T-helper 2 cell treated with Interferon-gamma antibody and Interleukin-4, amounts not matched to agents 5 μg/mL and 100 μg/mL, for 36 hours (primary cell): ENCODE measurements around the gene CRMP1.

Experiments
- DNase-seq: peaks from one replicate; pipeline ENCODE4 v3.0.0; 2021; ENCODE audit warnings: low spot score
- H3K27ac Mint-ChIP-seq: one replicate; pipeline ENCODE4 v1.8.0; 2021; ENCODE audit warnings: mild to moderate bottlenecking, mixed read lengths
- H3K27me3 Mint-ChIP-seq: one replicate; pipeline ENCODE4 v1.8.0; 2021; ENCODE audit warnings: low read depth, mixed read lengths
- H3K36me3 Mint-ChIP-seq: one replicate; pipeline ENCODE4 v1.8.0; 2021; ENCODE audit warnings: low read depth, mixed read lengths
- H3K4me1 Mint-ChIP-seq: one replicate; pipeline ENCODE4 v1.8.0; 2021; ENCODE audit warnings: low read depth, mixed read lengths
- H3K4me3 Mint-ChIP-seq: one replicate; pipeline ENCODE4 v1.8.0; 2022; ENCODE audit warnings: mild to moderate bottlenecking, moderate library complexity, mixed read lengths
- H3K9me3 Mint-ChIP-seq: one replicate; pipeline ENCODE4 v1.8.0; 2021; ENCODE audit warnings: mixed read lengths

CRMP1 gene

GRCh38 chr4:5925419-5926200, 32.7 kb upstream of the CRMP1 start:
- H3K36me3 Mint-ChIP-seq: no peaks in the 10 kb centered on the region
- no peaks in the 10 kb centered on the region for H3K4me1 Mint-ChIP-seq
- H3K27me3 Mint-ChIP-seq: peaks cover 2% of the 10 kb centered on the region
- H3K27ac Mint-ChIP-seq: no peak overlapping the region
- DNase-seq: no peak
- no peak overlapping the region for H3K4me3 Mint-ChIP-seq
- H3K9me3 Mint-ChIP-seq: no peaks in the 10 kb centered on the region

- no peak overlapping the region for H3K27ac Mint-ChIP-seq
- H3K4me3 Mint-ChIP-seq: no peak overlapping the region
- H3K4me1 Mint-ChIP-seq: no peaks in the 10 kb centered on the region
Observed at GRCh38 chr4:5924461-5925125, 31.7 kb upstream of the CRMP1 start.

GRCh38 chr4:5923376-5923775, 30.5 kb upstream of the CRMP1 start:
- Mint-ChIP-seq H3K4me3 (no peak overlapping the region), H3K9me3 (no peaks in the 10 kb centered on the region), H3K27ac (no peak overlapping the region), H3K4me1 (no peaks in the 10 kb centered on the region), H3K27me3 (no peaks in the 10 kb centered on the region), H3K36me3 (no peaks in the 10 kb centered on the region)
- no peak for DNase-seq

More at GRCh38 chr4:5924461-5925125, 31.7 kb upstream of the CRMP1 start:
- DNase-seq: no peak
- no peaks in the 10 kb centered on the region for H3K9me3 Mint-ChIP-seq
- peaks cover 2% of the 10 kb centered on the region for H3K27me3 Mint-ChIP-seq
- H3K36me3 Mint-ChIP-seq: no peaks in the 10 kb centered on the region

GRCh38 chr4:5922556-5922955, 29.7 kb upstream of the CRMP1 start:
- Mint-ChIP-seq H3K9me3 (no peaks in the 10 kb centered on the region), H3K27me3 (no peaks in the 10 kb centered on the region), H3K4me1 (no peaks in the 10 kb centered on the region), H3K36me3 (no peaks in the 10 kb centered on the region), H3K27ac (no peak overlapping the region), H3K4me3 (no peak overlapping the region)
- no peak for DNase-seq

GRCh38 chr4:5921981-5922380, 29.1 kb upstream of the CRMP1 start:
- Mint-ChIP-seq H3K27ac (no peak overlapping the region), H3K4me1 (no peaks in the 10 kb centered on the region), H3K4me3 (no peak overlapping the region), H3K9me3 (no peaks in the 10 kb centered on the region), H3K27me3 (no peaks in the 10 kb centered on the region), H3K36me3 (no peaks in the 10 kb centered on the region)
- no peak for DNase-seq

GRCh38 chr4:5921101-5921980, 28.5 kb upstream of the CRMP1 start:
- no peak overlapping the region for H3K27ac Mint-ChIP-seq
- H3K9me3 Mint-ChIP-seq: no peaks in the 10 kb centered on the region
- no peak overlapping the region for H3K4me3 Mint-ChIP-seq
- no peaks in the 10 kb centered on the region for H3K36me3 Mint-ChIP-seq
- H3K27me3 Mint-ChIP-seq: no peaks in the 10 kb centered on the region
- no peaks in the 10 kb centered on the region for H3K4me1 Mint-ChIP-seq
- DNase-seq: no peak

- no peak overlapping the region for H3K27ac Mint-ChIP-seq
- no peak for DNase-seq
- H3K27me3 Mint-ChIP-seq: no peaks in the 10 kb centered on the region
- H3K9me3 Mint-ChIP-seq: no peaks in the 10 kb centered on the region
- no peaks in the 10 kb centered on the region for H3K4me1 Mint-ChIP-seq
- no peak overlapping the region for H3K4me3 Mint-ChIP-seq
- no peaks in the 10 kb centered on the region for H3K36me3 Mint-ChIP-seq
Observed at GRCh38 chr4:5919571-5919970, 26.7 kb upstream of the CRMP1 start.

GRCh38 chr4:5919044-5919443, 26.2 kb upstream of the CRMP1 start:
- Mint-ChIP-seq H3K4me1 (no peaks in the 10 kb centered on the region), H3K9me3 (no peaks in the 10 kb centered on the region), H3K36me3 (no peaks in the 10 kb centered on the region), H3K27ac (no peak overlapping the region), H3K27me3 (no peaks in the 10 kb centered on the region), H3K4me3 (no peak overlapping the region)
- DNase-seq: no peak

- no peak for DNase-seq
- Mint-ChIP-seq H3K27me3 (no peaks in the 10 kb centered on the region), H3K27ac (no peak overlapping the region), H3K9me3 (no peaks in the 10 kb centered on the region), H3K4me1 (no peaks in the 10 kb centered on the region), H3K4me3 (no peak overlapping the region), H3K36me3 (no peaks in the 10 kb centered on the region)
Observed at GRCh38 chr4:5918331-5918985, 25.6 kb upstream of the CRMP1 start.

- Mint-ChIP-seq H3K27ac (no peak overlapping the region), H3K36me3 (no peaks in the 10 kb centered on the region), H3K27me3 (no peaks in the 10 kb centered on the region), H3K4me1 (no peaks in the 10 kb centered on the region), H3K4me3 (no peak overlapping the region), H3K9me3 (no peaks in the 10 kb centered on the region)
- no peak for DNase-seq
Observed at GRCh38 chr4:5917672-5918071, 24.8 kb upstream of the CRMP1 start.

GRCh38 chr4:5916229-5916628, 23.3 kb upstream of the CRMP1 start:
- H3K4me3 Mint-ChIP-seq: no peak overlapping the region
- H3K4me1 Mint-ChIP-seq: no peaks in the 10 kb centered on the region
- peaks cover 4% of the 10 kb centered on the region for H3K9me3 Mint-ChIP-seq
- DNase-seq: no peak
- H3K27me3 Mint-ChIP-seq: no peaks in the 10 kb centered on the region
- H3K27ac Mint-ChIP-seq: no peak overlapping the region
- H3K36me3 Mint-ChIP-seq: no peaks in the 10 kb centered on the region

GRCh38 chr4:5913454-5913853, 20.6 kb upstream of the CRMP1 start:
- Mint-ChIP-seq H3K27me3 (no peaks in the 10 kb centered on the region), H3K27ac (no peak overlapping the region), H3K36me3 (no peaks in the 10 kb centered on the region), H3K9me3 (peaks cover 4% of the 10 kb centered on the region), H3K4me3 (no peak overlapping the region), H3K4me1 (no peaks in the 10 kb centered on the region)
- no peak for DNase-seq

GRCh38 chr4:5912614-5913019, 19.7 kb upstream of the CRMP1 start:
- no peaks in the 10 kb centered on the region for H3K27me3 Mint-ChIP-seq
- no peak overlapping the region for H3K27ac Mint-ChIP-seq
- no peaks in the 10 kb centered on the region for H3K4me1 Mint-ChIP-seq
- H3K36me3 Mint-ChIP-seq: no peaks in the 10 kb centered on the region
- peaks cover 9% of the 10 kb centered on the region for H3K9me3 Mint-ChIP-seq
- no peak for DNase-seq
- H3K4me3 Mint-ChIP-seq: no peak overlapping the region
